OCI-LY7 (cell line): ENCODE measurements around the gene LDLRAD1.

Experiments
- CTCF ChIP-seq: fragments of 200-600 bp; sonication (generic); conservative IDR thresholded peaks from 2 replicates; pipeline ENCODE4 v1.5.1; 2014; ENCODE audit warnings: mild to moderate bottlenecking, antibody characterized with exemption, low read length, moderate library complexity, mixed read lengths
- EZH2phosphoT487 ChIP-seq: fragments of 200-600 bp; sonication (generic); IDR thresholded peaks from 2 replicates; pipeline ENCODE4 v1.6.1; 2018; ENCODE audit warnings: low read depth, borderline replicate concordance, mild to moderate bottlenecking, mixed run types, antibody characterized with exemption, low read length, moderate library complexity, mixed read lengths

GRCh38 chr1:54064299-54064698, 46.3 kb upstream of the LDLRAD1 start:
- TF ChIP-seq CTCF = no peak
- TF ChIP-seq EZH2phosphoT487 = no peak
